H9 (cell line): ENCODE measurements around the gene KIAA1958. TPM values are rescaled to one million over a fixed set of nuclear protein-coding genes. Genes with fewer than 3 reads are reported as not detected.

Experiments
- DNase-seq: peaks from one replicate; pipeline ENCODE4 v3.0.0-alpha.2; 2017
- H2AFZ ChIP-seq: one replicate; pipeline ENCODE4 v1.6.1; 2013; ENCODE audit warnings: mild to moderate bottlenecking, low read length, control low read depth, moderate library complexity
- H2AK5ac ChIP-seq: 2 replicates; pipeline ENCODE4 v1.6.1; 2013; ENCODE audit warnings: low read length, control low read depth, mixed read lengths; ENCODE audit not compliant: insufficient read length
- H2BK120ac ChIP-seq: one replicate; pipeline ENCODE4 v1.6.1; 2013; ENCODE audit warnings: low read depth, mild to moderate bottlenecking, low read length, control low read depth, inconsistent platforms; ENCODE audit not compliant: poor library complexity, severe bottlenecking
- H2BK12ac ChIP-seq: 2 replicates; pipeline ENCODE4 v1.6.1; 2013; ENCODE audit warnings: low read length, control low read depth, mixed read lengths, low read depth; ENCODE audit not compliant: insufficient read length
- H2BK15ac ChIP-seq: 2 replicates; pipeline ENCODE4 v1.6.1; 2013; ENCODE audit warnings: low read depth, low read length, control low read depth
- H2BK20ac ChIP-seq: one replicate; pipeline ENCODE4 v1.6.1; 2013; ENCODE audit warnings: low read depth, mild to moderate bottlenecking, low read length, control low read depth, inconsistent platforms; ENCODE audit not compliant: poor library complexity, severe bottlenecking
- H2BK5ac ChIP-seq: 2 replicates; pipeline ENCODE4 v1.6.1; 2013; ENCODE audit warnings: low read length, control low read depth, mixed read lengths; ENCODE audit not compliant: insufficient read length
- H3K14ac ChIP-seq: 2 replicates; pipeline ENCODE4 v1.6.1; 2013; ENCODE audit warnings: low read length, control low read depth; ENCODE audit not compliant: insufficient read depth
- H3K18ac ChIP-seq: 2 replicates; pipeline ENCODE4 v1.6.1; 2013; ENCODE audit warnings: low read depth, mild to moderate bottlenecking, mixed read lengths, low read length, control low read depth; ENCODE audit not compliant: insufficient read length
- H3K23ac ChIP-seq: 2 replicates; pipeline ENCODE4 v1.6.1; 2013; ENCODE audit warnings: low read length, control low read depth, mixed read lengths, low read depth; ENCODE audit not compliant: insufficient read length
- H3K23me2 ChIP-seq: 2 replicates; pipeline ENCODE4 v1.6.1; 2013; ENCODE audit warnings: low read depth, mild to moderate bottlenecking, mixed read lengths, low read length, control low read depth; ENCODE audit not compliant: insufficient read length, poor library complexity, severe bottlenecking
- H3K27ac ChIP-seq: 2 replicates; pipeline ENCODE4 v1.5.1; 2013; ENCODE audit warnings: low read length, control low read depth, mixed read lengths, low read depth; ENCODE audit not compliant: insufficient read length
- H3K27me3 ChIP-seq: 2 replicates; pipeline ENCODE4 v1.6.1; 2013; ENCODE audit warnings: low read length, control low read depth, inconsistent platforms; ENCODE audit not compliant: insufficient read depth
- H3K4ac ChIP-seq: 2 replicates; pipeline ENCODE4 v1.6.1; 2013; ENCODE audit warnings: low read depth, mild to moderate bottlenecking, control low read depth, inconsistent platforms, low read length, moderate library complexity
- H3K4me1 ChIP-seq: 2 replicates; pipeline ENCODE4 v1.6.1; 2013; ENCODE audit warnings: low read length, control low read depth, inconsistent platforms; ENCODE audit not compliant: insufficient read depth
- H3K4me2 ChIP-seq: 2 replicates; pipeline ENCODE4 v1.6.1; 2013; ENCODE audit warnings: low read length, control low read depth, mixed read lengths; ENCODE audit not compliant: insufficient read length, insufficient read depth
- H3K56ac ChIP-seq: 2 replicates; pipeline ENCODE4 v1.6.1; 2013; ENCODE audit warnings: low read depth, mild to moderate bottlenecking, mixed read lengths, low read length, control low read depth; ENCODE audit not compliant: insufficient read length
- H3K79me1 ChIP-seq: 2 replicates; pipeline ENCODE4 v1.6.1; 2013; ENCODE audit warnings: low read depth, mild to moderate bottlenecking, moderate library complexity, low read length, control low read depth, inconsistent platforms; ENCODE audit not compliant: insufficient read depth, poor library complexity, severe bottlenecking
- H3K79me2 ChIP-seq: 2 replicates; pipeline ENCODE4 v1.6.1; 2013; ENCODE audit warnings: low read length, control low read depth, inconsistent platforms; ENCODE audit not compliant: insufficient read depth
- H3K9ac ChIP-seq: 2 replicates; pipeline ENCODE4 v1.6.1; 2013; ENCODE audit warnings: low read length, control low read depth, mixed read lengths; ENCODE audit not compliant: insufficient read length; ENCODE audit errors: extremely low read depth
- H3K9me3 ChIP-seq: one replicate; pipeline ENCODE4 v1.6.1; 2013; ENCODE audit warnings: low read depth, low read length, inconsistent platforms; ENCODE audit not compliant: control insufficient read depth
- H3T11ph ChIP-seq: one replicate; pipeline ENCODE4 v1.6.1; 2013; ENCODE audit warnings: mild to moderate bottlenecking, low read length, control low read depth, inconsistent platforms
- H4K20me1 ChIP-seq: one replicate; pipeline ENCODE4 v1.6.1; 2013; ENCODE audit not compliant: control insufficient read depth, insufficient read length, insufficient read depth
- H4K5ac ChIP-seq: 2 replicates; pipeline ENCODE4 v1.6.1; 2013; ENCODE audit warnings: low read depth, mild to moderate bottlenecking, mixed read lengths, low read length, control low read depth; ENCODE audit not compliant: insufficient read length
- H4K8ac ChIP-seq: replicated peaks from 2 replicates; pipeline ENCODE4 v1.6.1; 2013; ENCODE audit warnings: low read length, control low read depth, mixed read lengths, low read depth; ENCODE audit not compliant: insufficient read length
- H4K91ac ChIP-seq: 2 replicates; pipeline ENCODE4 v1.6.1; 2013; ENCODE audit warnings: low read depth, mild to moderate bottlenecking, moderate library complexity, mixed read lengths, low read length, control low read depth; ENCODE audit not compliant: insufficient read length
- H3K27ac Mint-ChIP-seq, 3 experiments: 2 replicates in 2 of 3; 3 replicates in 1 of 3; pipeline ENCODE4 v1.8.0; 2020 to 2021; ENCODE audit warnings: mixed read lengths in 3 of 3, mild to moderate bottlenecking in 1 of 3, moderate library complexity in 1 of 3
- H3K27me3 Mint-ChIP-seq: 2 replicates; pipeline ENCODE4 v1.8.0; 2021; ENCODE audit warnings: low read depth, mild to moderate bottlenecking, moderate library complexity, mixed read lengths
- H3K36me3 Mint-ChIP-seq, 3 experiments: 2 replicates in 2 of 3; 3 replicates in 1 of 3; pipeline ENCODE4 v1.8.0; 2020 to 2021; ENCODE audit warnings: low read depth in 3 of 3, mixed read lengths in 3 of 3; ENCODE audit not compliant: insufficient read depth in 1 of 3
- H3K4me1 Mint-ChIP-seq, 2 experiments: 2 replicates each; pipeline ENCODE4 v1.8.0; 2020; ENCODE audit warnings: mixed read lengths in 2 of 2
- H3K4me3 Mint-ChIP-seq, 2 experiments: 2 replicates in 1 of 2; 3 replicates in 1 of 2; pipeline ENCODE4 v1.8.0; 2020 to 2021; ENCODE audit warnings: mild to moderate bottlenecking in 2 of 2, mixed read lengths in 2 of 2, moderate library complexity in 1 of 2
- H3K9me3 Mint-ChIP-seq, 2 experiments: 2 replicates in 1 of 2; 3 replicates in 1 of 2; pipeline ENCODE4 v1.8.0; 2020; ENCODE audit warnings: mild to moderate bottlenecking in 2 of 2, mixed read lengths in 2 of 2, moderate library complexity in 1 of 2
- CTCF ChIP-seq: fragments of 200-600 bp; sonication (generic); conservative IDR thresholded peaks from 3 replicates; pipeline ENCODE4 v1.8.0; 2021; ENCODE audit warnings: antibody characterized with exemption, mild to moderate bottlenecking
- WGBS: extraction: QIAGEN DNeasy Blood & Tissue Kit; methylation state at CpG from one replicate; pipeline ENCODE4 v1.1.7; 2013; ENCODE audit warnings: missing lambda C conversion rate, low lambda C conversion rate, mixed read lengths; ENCODE audit not compliant: insufficient read length; ENCODE audit errors: extremely low coverage; 5-methylcytosine and 5-hydroxymethylcytosine counted together
- total RNA-seq: library from RNA; stranded (reverse); gene quantifications from 2 replicates; pipeline ENCODE4 v1.2.1, GENCODE V29; 2021

KIAA1958 gene
- total RNA-seq, 1 experiment from 2014 or later = 34.0 TPM

GRCh38 chr9:112717661-112718331 is 231.2 kb downstream of the KIAA1958 start, which contains the start of gene INIP:
Gene INIP, minus strand, starts transcription at chr9:112718117. Its CDS starts 1,632 bp downstream, at chr9:112716485.
- Histone ChIP-seq H2AFZ (no peak within 1 kb of the TSS), H3K9me3 (no peaks in the 10 kb centered on the region), H4K5ac (no peak within 1 kb of the TSS), H2BK120ac (no peak within 1 kb of the TSS), H4K20me1 (no peaks in the 10 kb centered on the region), H3K79me2 (no peaks in the 10 kb centered on the region; the same call in 1 of the 2 replicates), H3T11ph (no peak within 1 kb of the TSS), H3K23me2 (no peaks in the 10 kb centered on the region), H2BK12ac (no peak within 1 kb of the TSS), H3K27me3 (no peaks in the 10 kb centered on the region), H2BK20ac (no peak within 1 kb of the TSS), H3K4me1 (no peaks in the 10 kb centered on the region), H2BK15ac (no peak within 1 kb of the TSS), H4K8ac (no peak within 1 kb of the TSS), H2BK5ac (no peak within 1 kb of the TSS), H2AK5ac (no peak within 1 kb of the TSS), H3K23ac (no peak within 1 kb of the TSS), H3K9ac (peak within 1 kb of the TSS; percentile 60), H4K91ac (no peak within 1 kb of the TSS), H3K4ac (no peak within 1 kb of the TSS; the same call in 1 of the 2 replicates), H3K4me2 (peak within 1 kb of the TSS; percentile 82), H3K18ac (peak within 1 kb of the TSS; percentile 13), H3K14ac (no peak within 1 kb of the TSS), H3K79me1 (no peaks in the 10 kb centered on the region), H3K56ac (no peak within 1 kb of the TSS), H3K27ac (peak within 1 kb of the TSS; percentile 9)
- Mint-ChIP-seq H3K4me3 (peak within 1 kb of the TSS; percentile 95 to 97), H3K4me1 (0 out of 4 replicates have a peak, but pooled peaks cover 3% of the 10 kb centered on the region in 2 experiments), H3K36me3 (peaks cover 9 to 11% (median 9%) of the 10 kb centered on the region in 3 experiments; a peak in 6 of 7 replicates), H3K9me3 (peaks cover 3 to 4% of the 10 kb centered on the region in 2 experiments; a peak in 4 of 5 replicates), H3K27me3 (no peaks in the 10 kb centered on the region), H3K27ac (peak within 1 kb of the TSS; percentile 96 to 99 (median 97))
- no peak for TF ChIP-seq CTCF
- WGBS = no CpG with 5 or more reads among the region's 51 CpGs
- peak; percentile 99 for DNase-seq

Other genes starting within 250 kb of the KIAA1958 start
- 89.5 and 93.1 TPM in 2 replicates for gene PTBP3, start 153.2 kb upstream of the KIAA1958 start, total RNA-seq
- 16.5 and 16.6 TPM in 2 replicates for gene HSDL2, start 106.7 kb upstream of the KIAA1958 start, total RNA-seq
- 22.6 and 24.5 TPM in 2 replicates for gene INIP, start 231.3 kb downstream of the KIAA1958 start, total RNA-seq